ENCODE measurements around the gene MYO5A.

- TF ChIP-seq ZNF565 (CRISPR knock-in tag; conservative IDR thresholded peaks at IDR 0.05; ENCODE audit: low read depth) = no peak
- no peak for TF ChIP-seq PPARA (CRISPR knock-in tag; IDR thresholded peaks at IDR 0.05; ENCODE audit: borderline replicate concordance)
- TF ChIP-seq ZNF70 (CRISPR knock-in tag; IDR thresholded peaks at IDR 0.05) = no peak
- no peak for TF ChIP-seq PATZ1 (CRISPR knock-in tag; IDR thresholded peaks at IDR 0.05; ENCODE audit: borderline replicate concordance)
- TF ChIP-seq CREB5 (CRISPR knock-in tag; IDR thresholded peaks at IDR 0.05; ENCODE audit: low read depth) = no peak
- TF ChIP-seq TSHZ2 (CRISPR knock-in tag; IDR thresholded peaks at IDR 0.05) = no peak
- no peak for TF ChIP-seq OSR1 (CRISPR knock-in tag; IDR thresholded peaks at IDR 0.05)
- no peak for TF ChIP-seq ZFP3 (CRISPR knock-in tag; IDR thresholded peaks at IDR 0.05)
- no peak for TF ChIP-seq RARB (CRISPR knock-in tag; IDR thresholded peaks at IDR 0.05)
Observed at GRCh38 chr15:52281085-52282035, 247.3 kb downstream of the MYO5A start.
